ENCODE measurements around the gene CBX8. TPM values are rescaled to one million over a fixed set of nuclear protein-coding genes. Genes with fewer than 3 reads are reported as not detected.
A peak's percentile ranks its signal among the peaks of the same experiment; 100 is the strongest.

The CBX8 gene
- polyA plus RNA-seq, 2 of the 4 experiments (the other 2 are of a cell fraction) = 1.5 to 13.1 TPM

DNA sequence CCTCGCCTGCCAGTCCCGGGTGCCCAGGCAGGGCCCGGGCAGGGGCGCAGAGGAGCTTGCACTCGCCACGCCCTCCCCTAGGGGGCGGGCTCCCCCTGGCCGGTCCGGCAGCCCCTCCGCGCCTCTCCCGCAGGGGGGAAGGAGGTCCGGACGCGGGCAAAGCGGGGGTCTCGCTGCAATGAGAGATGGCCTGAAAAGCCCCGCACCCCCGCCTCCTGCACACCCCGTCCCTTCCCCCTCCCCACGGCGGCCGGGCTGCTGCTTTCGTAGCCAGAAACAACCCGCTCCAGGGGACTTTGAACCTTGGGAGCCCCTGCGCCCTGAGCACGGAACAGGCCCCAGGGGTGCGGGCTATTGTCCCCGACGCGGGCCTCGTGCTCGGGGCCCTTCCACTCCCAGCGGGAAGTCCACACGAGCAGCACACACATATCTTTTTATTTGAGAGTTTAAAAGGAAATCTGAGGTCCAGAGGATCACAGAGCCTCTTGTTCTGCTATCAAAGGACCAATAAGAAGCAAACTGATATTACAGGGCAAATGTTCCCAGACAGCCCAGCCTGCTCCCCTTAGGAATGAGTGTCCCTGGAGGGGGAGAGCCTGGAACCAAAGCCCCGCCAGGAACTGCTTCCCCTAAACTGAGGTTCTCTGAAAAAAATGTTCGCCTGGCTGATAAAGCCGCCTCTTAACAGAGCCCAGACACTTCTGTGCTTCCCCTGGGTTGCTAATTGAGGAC, 48.2 kb upstream of the CBX8 start (continued):
- TF ChIP-seq, protein P1, sequence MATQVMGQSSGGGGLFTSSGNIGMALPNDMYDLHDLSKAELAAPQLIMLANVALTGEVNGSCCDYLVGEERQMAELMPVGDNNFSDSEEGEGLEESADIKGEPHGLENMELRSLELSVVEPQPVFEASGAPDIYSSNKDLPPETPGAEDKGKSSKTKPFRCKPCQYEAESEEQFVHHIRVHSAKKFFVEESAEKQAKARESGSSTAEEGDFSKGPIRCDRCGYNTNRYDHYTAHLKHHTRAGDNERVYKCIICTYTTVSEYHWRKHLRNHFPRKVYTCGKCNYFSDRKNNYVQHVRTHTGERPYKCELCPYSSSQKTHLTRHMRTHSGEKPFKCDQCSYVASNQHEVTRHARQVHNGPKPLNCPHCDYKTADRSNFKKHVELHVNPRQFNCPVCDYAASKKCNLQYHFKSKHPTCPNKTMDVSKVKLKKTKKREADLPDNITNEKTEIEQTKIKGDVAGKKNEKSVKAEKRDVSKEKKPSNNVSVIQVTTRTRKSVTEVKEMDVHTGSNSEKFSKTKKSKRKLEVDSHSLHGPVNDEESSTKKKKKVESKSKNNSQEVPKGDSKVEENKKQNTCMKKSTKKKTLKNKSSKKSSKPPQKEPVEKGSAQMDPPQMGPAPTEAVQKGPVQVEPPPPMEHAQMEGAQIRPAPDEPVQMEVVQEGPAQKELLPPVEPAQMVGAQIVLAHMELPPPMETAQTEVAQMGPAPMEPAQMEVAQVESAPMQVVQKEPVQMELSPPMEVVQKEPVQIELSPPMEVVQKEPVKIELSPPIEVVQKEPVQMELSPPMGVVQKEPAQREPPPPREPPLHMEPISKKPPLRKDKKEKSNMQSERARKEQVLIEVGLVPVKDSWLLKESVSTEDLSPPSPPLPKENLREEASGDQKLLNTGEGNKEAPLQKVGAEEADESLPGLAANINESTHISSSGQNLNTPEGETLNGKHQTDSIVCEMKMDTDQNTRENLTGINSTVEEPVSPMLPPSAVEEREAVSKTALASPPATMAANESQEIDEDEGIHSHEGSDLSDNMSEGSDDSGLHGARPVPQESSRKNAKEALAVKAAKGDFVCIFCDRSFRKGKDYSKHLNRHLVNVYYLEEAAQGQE (IDR thresholded peaks at IDR 0.05) = no peak
- TF ChIP-seq POLR2A (IDR thresholded peaks at IDR 0.05; ENCODE audit: low read length) = no peak
- TF ChIP-seq, protein P2, sequence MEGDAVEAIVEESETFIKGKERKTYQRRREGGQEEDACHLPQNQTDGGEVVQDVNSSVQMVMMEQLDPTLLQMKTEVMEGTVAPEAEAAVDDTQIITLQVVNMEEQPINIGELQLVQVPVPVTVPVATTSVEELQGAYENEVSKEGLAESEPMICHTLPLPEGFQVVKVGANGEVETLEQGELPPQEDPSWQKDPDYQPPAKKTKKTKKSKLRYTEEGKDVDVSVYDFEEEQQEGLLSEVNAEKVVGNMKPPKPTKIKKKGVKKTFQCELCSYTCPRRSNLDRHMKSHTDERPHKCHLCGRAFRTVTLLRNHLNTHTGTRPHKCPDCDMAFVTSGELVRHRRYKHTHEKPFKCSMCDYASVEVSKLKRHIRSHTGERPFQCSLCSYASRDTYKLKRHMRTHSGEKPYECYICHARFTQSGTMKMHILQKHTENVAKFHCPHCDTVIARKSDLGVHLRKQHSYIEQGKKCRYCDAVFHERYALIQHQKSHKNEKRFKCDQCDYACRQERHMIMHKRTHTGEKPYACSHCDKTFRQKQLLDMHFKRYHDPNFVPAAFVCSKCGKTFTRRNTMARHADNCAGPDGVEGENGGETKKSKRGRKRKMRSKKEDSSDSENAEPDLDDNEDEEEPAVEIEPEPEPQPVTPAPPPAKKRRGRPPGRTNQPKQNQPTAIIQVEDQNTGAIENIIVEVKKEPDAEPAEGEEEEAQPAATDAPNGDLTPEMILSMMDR (IDR thresholded peaks at IDR 0.05) = peak; percentile 81
- TF ChIP-seq, protein P3, sequence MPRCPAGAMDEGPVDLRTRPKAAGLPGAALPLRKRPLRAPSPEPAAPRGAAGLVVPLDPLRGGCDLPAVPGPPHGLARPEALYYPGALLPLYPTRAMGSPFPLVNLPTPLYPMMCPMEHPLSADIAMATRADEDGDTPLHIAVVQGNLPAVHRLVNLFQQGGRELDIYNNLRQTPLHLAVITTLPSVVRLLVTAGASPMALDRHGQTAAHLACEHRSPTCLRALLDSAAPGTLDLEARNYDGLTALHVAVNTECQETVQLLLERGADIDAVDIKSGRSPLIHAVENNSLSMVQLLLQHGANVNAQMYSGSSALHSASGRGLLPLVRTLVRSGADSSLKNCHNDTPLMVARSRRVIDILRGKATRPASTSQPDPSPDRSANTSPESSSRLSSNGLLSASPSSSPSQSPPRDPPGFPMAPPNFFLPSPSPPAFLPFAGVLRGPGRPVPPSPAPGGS (IDR thresholded peaks at IDR 0.05) = no peak
- no peak for TF ChIP-seq HOXB13 (CRISPR knock-in tag; IDR thresholded peaks at IDR 0.05; ENCODE audit: low read depth)
- no peak for TF ChIP-seq FOSB (CRISPR knock-in tag; IDR thresholded peaks at IDR 0.05)
- TF ChIP-seq HOXA7 (CRISPR knock-in tag; IDR thresholded peaks at IDR 0.05) = no peak
- TF ChIP-seq JUNB (IDR thresholded peaks at IDR 0.05) = no peak
- no peak for TF ChIP-seq NR3C1 (IDR thresholded peaks at IDR 0.05)
- no peak for TF ChIP-seq CHD2 (IDR thresholded peaks at IDR 0.05; ENCODE audit: low read length, partially characterized antibody)
- TF ChIP-seq HOXB5 (CRISPR knock-in tag; IDR thresholded peaks at IDR 0.05) = no peak
- no peak for TF ChIP-seq PHF8 (IDR thresholded peaks at IDR 0.05; ENCODE audit: borderline replicate concordance, low read depth)
- TF ChIP-seq NFE2L2 (conservative IDR thresholded peaks at IDR 0.05; ENCODE audit: low read length) = no peak
- TF ChIP-seq, protein P4, sequence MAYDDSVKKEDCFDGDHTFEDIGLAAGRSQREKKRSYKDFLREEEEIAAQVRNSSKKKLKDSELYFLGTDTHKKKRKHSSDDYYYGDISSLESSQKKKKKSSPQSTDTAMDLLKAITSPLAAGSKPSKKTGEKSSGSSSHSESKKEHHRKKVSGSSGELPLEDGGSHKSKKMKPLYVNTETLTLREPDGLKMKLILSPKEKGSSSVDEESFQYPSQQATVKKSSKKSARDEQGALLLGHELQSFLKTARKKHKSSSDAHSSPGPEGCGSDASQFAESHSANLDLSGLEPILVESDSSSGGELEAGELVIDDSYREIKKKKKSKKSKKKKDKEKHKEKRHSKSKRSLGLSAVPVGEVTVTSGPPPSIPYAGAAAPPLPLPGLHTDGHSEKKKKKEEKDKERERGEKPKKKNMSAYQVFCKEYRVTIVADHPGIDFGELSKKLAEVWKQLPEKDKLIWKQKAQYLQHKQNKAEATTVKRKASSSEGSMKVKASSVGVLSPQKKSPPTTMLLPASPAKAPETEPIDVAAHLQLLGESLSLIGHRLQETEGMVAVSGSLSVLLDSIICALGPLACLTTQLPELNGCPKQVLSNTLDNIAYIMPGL (CRISPR knock-in tag; IDR thresholded peaks at IDR 0.05; ENCODE audit: borderline replicate concordance) = no peak
- TF ChIP-seq, protein P5, sequence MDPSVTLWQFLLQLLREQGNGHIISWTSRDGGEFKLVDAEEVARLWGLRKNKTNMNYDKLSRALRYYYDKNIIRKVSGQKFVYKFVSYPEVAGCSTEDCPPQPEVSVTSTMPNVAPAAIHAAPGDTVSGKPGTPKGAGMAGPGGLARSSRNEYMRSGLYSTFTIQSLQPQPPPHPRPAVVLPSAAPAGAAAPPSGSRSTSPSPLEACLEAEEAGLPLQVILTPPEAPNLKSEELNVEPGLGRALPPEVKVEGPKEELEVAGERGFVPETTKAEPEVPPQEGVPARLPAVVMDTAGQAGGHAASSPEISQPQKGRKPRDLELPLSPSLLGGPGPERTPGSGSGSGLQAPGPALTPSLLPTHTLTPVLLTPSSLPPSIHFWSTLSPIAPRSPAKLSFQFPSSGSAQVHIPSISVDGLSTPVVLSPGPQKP (IDR thresholded peaks at IDR 0.05; ENCODE audit: low read depth, low read length) = no peak
